ENCODE measurements around the gene NCKAP1.
"Not testable (repeated sequence)": the region's sequence is repeated elsewhere in the genome, so short reads cannot be mapped to it uniquely, and the experiment has no call there.

Gene NCKAP1

DNA sequence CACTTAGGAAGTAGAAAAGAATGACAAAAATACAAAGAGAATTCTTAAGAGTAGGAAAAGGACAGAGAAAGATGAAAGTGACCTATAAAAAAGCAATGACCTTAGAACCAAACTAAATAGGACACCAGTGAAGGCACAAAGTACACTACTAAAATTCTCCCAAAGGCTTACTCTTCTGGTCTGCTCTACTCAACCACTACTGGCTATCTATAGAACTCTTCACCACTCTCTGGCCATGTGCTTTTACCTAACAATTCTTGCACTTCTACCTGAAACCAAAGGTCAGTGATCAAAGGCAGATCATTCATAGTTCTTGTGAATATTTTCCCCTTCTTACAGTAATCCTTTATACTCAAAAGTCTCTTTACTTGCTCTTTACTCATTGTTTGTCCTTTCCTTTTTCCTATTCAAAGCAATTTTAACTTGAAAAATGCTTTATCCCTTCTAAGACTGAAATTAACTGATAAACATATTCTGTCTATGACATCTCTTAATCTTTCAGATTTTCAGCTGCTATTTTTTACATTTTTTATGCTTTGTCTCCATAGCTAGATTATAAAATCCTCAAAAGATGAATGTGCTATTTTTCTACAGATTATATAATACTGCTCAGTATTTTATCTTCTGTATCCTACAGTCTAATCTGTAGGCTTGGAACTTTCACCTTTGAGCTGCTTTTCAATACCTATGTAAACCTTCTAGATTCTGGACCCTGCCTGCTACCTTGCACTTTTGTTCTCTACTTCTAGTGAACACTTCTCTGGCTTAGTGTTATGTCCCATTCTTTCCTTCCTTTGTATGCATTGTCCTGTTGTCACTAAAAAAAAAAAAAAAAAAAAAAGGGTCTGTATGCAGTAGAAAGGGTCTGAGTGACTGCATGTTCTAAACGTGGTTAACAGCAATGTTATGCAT, 64.6 kb downstream of the NCKAP1 start:
- peaks cover 15% of the 10 kb centered on the region for H3K9me3 ChIP-seq (ENCODE audit: low read depth, low read length)
- no peak for DNase-seq (ENCODE audit: low read depth, low spot score)
- H3K27ac ChIP-seq = no peak overlapping the region
- no peak overlapping the region for H3K9ac ChIP-seq (ENCODE audit: insufficient read length)
- H3K4me3 ChIP-seq = no peak overlapping the region
- H3K36me3 ChIP-seq (ENCODE audit: insufficient read depth, low read length) = peaks cover 84% of the 10 kb centered on the region
- no peak for TF ChIP-seq POLR2AphosphoS5 (IDR thresholded peaks at IDR 0.05; ENCODE audit: borderline replicate concordance, low read depth, low read length)
- no peak for TF ChIP-seq FOXP2 (optimal IDR thresholded peaks at IDR 0.05; ENCODE audit: control extremely low read depth, extremely low read length, insufficient read depth)
- no peak for TF ChIP-seq EZH2 (IDR thresholded peaks at IDR 0.05)

DNA sequence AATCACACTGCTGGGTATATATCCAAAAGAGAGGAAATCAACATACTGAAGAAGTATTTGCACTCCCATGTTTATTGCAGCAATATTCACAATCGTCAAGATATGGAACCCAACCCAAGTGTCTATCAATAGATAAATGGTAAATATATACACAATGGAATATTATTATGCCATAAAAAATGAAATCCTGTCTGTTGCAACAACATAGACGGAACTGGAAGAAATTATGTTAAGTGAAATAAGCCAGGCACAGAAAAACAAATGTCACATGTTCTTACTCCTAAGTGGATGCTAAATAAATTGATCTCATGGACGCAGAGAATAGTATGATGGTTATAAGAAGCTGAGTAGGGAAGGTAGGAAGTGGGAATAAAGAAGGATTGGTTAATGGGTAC, 65.7 kb downstream of the NCKAP1 start:
- H3K9ac ChIP-seq (ENCODE audit: insufficient read length) = no peak overlapping the region
- TF ChIP-seq FOXP2 (optimal IDR thresholded peaks at IDR 0.05; ENCODE audit: control extremely low read depth, extremely low read length, insufficient read depth) (no peak), POLR2AphosphoS5 (IDR thresholded peaks at IDR 0.05; ENCODE audit: borderline replicate concordance, low read depth, low read length) (no peak), EZH2 (IDR thresholded peaks at IDR 0.05) (no peak)
- no peak overlapping the region for H3K27ac ChIP-seq
- H3K9me3 ChIP-seq (ENCODE audit: low read depth, low read length) = peaks cover 15% of the 10 kb centered on the region
- no peak for DNase-seq (ENCODE audit: low read depth, low spot score)
- H3K4me3 ChIP-seq = no peak overlapping the region
- peaks cover 85% of the 10 kb centered on the region for H3K36me3 ChIP-seq (ENCODE audit: insufficient read depth, low read length)

DNA sequence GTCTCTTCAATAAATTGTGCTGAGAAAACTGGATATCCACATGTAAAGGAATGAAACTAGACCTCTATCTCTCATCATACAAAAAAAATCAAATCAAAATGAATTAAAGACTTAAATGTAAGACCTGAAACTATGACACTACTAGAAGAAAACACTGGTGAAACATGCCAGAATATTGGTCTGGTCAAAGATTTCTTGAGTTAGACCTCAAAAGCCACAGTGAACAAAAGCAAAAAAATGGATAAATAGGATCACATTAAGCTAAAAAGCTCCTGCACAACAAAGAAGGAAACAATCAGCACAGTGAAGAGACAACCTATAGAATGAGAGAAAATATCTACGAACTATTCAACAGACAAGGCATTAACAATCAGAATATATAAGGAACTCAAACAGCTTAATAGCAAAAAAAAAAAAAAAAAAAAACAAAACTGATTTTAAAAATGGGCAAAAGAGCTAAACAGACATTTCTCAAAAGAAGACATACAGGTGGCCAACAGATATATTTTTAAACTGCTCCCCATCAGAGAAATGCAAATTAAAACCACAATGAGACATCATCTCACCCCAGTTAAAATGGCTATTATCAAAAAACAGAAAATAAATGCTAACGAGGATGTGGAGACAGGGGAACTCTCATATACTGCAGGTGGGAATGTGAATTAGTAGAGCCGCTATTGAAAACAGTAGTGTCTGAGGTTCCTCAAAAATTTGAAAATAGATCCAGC, 66.3 kb downstream of the NCKAP1 start:
- Histone ChIP-seq H3K9ac (ENCODE audit: insufficient read length) (no peak overlapping the region), H3K27ac (no peak overlapping the region), H3K9me3 (ENCODE audit: low read depth, low read length) (peaks cover 15% of the 10 kb centered on the region), H3K4me3 (no peak overlapping the region), H3K36me3 (ENCODE audit: insufficient read depth, low read length) (peaks cover 85% of the 10 kb centered on the region)
- DNase-seq (ENCODE audit: low read depth, low spot score) = no peak
- TF ChIP-seq FOXP2 (optimal IDR thresholded peaks at IDR 0.05; ENCODE audit: control extremely low read depth, extremely low read length, insufficient read depth) (no peak), EZH2 (IDR thresholded peaks at IDR 0.05) (no peak), POLR2AphosphoS5 (IDR thresholded peaks at IDR 0.05; ENCODE audit: borderline replicate concordance, low read depth, low read length) (no peak)

DNA sequence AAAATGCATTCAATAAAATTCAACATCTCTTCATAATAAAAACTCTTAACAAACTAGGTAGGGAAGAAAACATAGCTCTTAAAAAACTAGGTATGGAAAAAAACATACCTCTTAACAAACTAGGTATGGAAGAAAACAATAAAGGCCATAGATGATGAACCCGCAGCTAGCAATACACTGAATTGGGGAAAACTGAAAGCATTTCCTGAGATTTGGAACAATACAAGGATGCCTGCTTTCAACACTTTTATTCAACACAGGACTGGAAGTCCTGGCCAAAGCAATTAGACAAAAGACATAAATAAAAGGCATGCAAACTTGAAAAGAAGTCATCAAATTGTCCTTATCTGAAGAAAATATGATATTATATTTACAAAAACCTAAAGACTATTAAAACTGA, 67.8 kb downstream of the NCKAP1 start:
- no peak for DNase-seq (ENCODE audit: low read depth, low spot score)
- TF ChIP-seq POLR2AphosphoS5 (IDR thresholded peaks at IDR 0.05; ENCODE audit: borderline replicate concordance, low read depth, low read length) (no peak), FOXP2 (optimal IDR thresholded peaks at IDR 0.05; ENCODE audit: control extremely low read depth, extremely low read length, insufficient read depth) (no peak), EZH2 (IDR thresholded peaks at IDR 0.05) (no peak)
- Histone ChIP-seq H3K9me3 (ENCODE audit: low read depth, low read length) (peaks cover 15% of the 10 kb centered on the region), H3K9ac (ENCODE audit: insufficient read length) (no peak overlapping the region), H3K27ac (no peak overlapping the region), H3K4me3 (no peak overlapping the region), H3K36me3 (ENCODE audit: insufficient read depth, low read length) (peaks cover 89% of the 10 kb centered on the region)

DNA sequence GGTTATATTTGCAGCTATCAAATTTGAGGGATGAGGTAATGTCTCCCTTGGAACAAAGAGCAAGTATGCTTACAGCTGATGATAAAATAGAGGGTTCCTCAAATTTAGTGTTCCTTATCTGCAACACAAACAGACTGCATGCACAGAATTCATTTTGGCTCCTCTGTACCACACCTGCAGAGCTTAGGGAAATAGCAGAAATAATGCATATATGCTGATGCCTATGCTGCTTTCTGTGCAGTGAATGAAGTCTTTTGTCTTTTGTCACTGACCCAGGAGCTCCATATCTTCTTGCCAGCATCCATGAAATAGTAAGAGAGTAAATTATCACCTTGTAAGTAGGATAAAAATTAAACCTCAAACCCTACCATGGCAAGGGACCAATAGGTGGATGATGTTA, 69.8 kb downstream of the NCKAP1 start:
- DNase-seq (ENCODE audit: low read depth, low spot score) = no peak

DNA sequence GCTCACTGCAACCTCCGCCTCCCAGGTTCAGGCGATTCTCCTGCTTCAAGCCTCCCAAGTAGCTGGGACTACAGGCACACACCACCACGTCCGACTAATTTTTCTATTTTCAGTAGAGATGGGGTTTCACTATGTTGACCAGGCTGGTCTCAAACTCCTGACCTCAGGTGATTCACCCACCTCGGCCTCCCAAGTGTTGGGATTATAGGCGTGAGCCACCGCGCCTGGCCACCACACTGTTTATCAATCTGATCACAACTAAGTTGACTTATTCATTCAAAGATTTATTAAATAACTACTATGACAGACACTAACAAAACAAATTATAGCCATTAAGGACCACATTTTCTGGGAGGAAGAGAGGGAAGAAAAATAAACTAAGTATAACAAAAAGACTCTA, 71.9 kb downstream of the NCKAP1 start:
- H3K36me3 ChIP-seq (ENCODE audit: insufficient read depth, low read length) = peaks cover 69% of the 10 kb centered on the region
- not testable (repeated sequence) for DNase-seq (ENCODE audit: low read depth, low spot score); H3K4me3 ChIP-seq

More for the DNA sequence above, 69.8 kb downstream of the NCKAP1 start:
- no peak overlapping the region for H3K27ac ChIP-seq
- H3K9me3 ChIP-seq (ENCODE audit: low read depth, low read length) = peaks cover 15% of the 10 kb centered on the region
- no peak overlapping the region for H3K9ac ChIP-seq (ENCODE audit: insufficient read length)
- H3K4me3 ChIP-seq = no peak overlapping the region
- TF ChIP-seq POLR2AphosphoS5 (IDR thresholded peaks at IDR 0.05; ENCODE audit: borderline replicate concordance, low read depth, low read length) (no peak), EZH2 (IDR thresholded peaks at IDR 0.05) (no peak), FOXP2 (optimal IDR thresholded peaks at IDR 0.05; ENCODE audit: control extremely low read depth, extremely low read length, insufficient read depth) (no peak)
- peaks cover 74% of the 10 kb centered on the region for H3K36me3 ChIP-seq (ENCODE audit: insufficient read depth, low read length)

DNA sequence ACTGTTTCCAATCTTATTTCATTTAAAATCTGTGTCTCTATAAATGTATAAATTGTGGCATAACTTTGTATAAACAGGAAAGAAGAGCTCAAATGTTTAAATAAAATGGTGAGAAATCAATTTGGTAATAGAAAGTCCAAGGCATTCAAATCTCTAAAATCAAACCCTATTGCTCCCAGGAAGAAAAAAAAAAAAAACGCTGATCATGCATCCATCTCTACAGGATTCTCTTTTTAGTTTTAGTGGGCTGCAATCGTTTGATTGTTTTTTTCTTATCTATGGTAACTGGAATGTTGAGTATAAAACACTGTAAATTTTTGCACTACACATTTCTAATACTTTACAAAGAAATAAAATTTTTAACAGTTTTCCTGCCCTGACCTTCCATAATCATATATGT, 75.6 kb downstream of the NCKAP1 start:
- TF ChIP-seq EZH2 (IDR thresholded peaks at IDR 0.05) (no peak), FOXP2 (optimal IDR thresholded peaks at IDR 0.05; ENCODE audit: control extremely low read depth, extremely low read length, insufficient read depth) (no peak), POLR2AphosphoS5 (IDR thresholded peaks at IDR 0.05; ENCODE audit: borderline replicate concordance, low read depth, low read length) (no peak)
- peak overlapping the region; percentile 21; the same call in 1 of the 2 replicates for H3K27ac ChIP-seq
- no peak for DNase-seq (ENCODE audit: low read depth, low spot score)
- no peaks in the 10 kb centered on the region for H3K9me3 ChIP-seq (ENCODE audit: low read depth, low read length)
- no peak overlapping the region for H3K4me3 ChIP-seq
- H3K9ac ChIP-seq (ENCODE audit: insufficient read length) = no peak overlapping the region
- H3K36me3 ChIP-seq (ENCODE audit: insufficient read depth, low read length) = peaks cover 47% of the 10 kb centered on the region

More for the DNA sequence above, 71.9 kb downstream of the NCKAP1 start:
- H3K9ac ChIP-seq (ENCODE audit: insufficient read length); H3K9me3 ChIP-seq (ENCODE audit: low read depth, low read length); H3K27ac ChIP-seq: not testable (repeated sequence)

DNA sequence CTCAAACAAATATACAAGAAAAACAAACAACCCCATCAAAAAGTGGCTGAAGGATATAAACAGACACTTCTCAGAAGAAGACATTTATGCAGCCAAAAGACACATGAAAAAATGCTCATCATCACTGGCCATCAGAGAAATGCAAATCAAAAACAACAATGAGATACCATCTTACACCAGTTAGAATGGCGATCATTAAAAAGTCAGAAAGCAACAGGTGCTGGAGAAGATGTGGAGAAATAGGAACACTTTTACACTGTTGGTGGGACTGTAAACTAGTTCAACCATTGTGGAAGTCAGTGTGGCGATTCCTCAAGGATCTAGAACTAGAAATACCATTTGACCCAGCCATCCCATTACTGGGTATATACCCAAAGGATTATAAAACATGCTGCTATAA, 77.4 kb downstream of the NCKAP1 start:
- H3K36me3 ChIP-seq (ENCODE audit: insufficient read depth, low read length) = peaks cover 45% of the 10 kb centered on the region
- H3K9ac ChIP-seq (ENCODE audit: insufficient read length); DNase-seq (ENCODE audit: low read depth, low spot score); H3K4me3 ChIP-seq; H3K9me3 ChIP-seq (ENCODE audit: low read depth, low read length); H3K27ac ChIP-seq: not testable (repeated sequence)
